LoVo (cell line): Measurements from ENCODE around the gene PTGES.

Experiments
- DNase-seq: peaks from one replicate; pipeline ENCODE4 v3.0.0-alpha.2; 2016; ENCODE audit warnings: low spot score

Gene PTGES

GRCh38 chr9:129745200-129745599 lies 7.6 kb downstream of the PTGES start:
- no peak for DNase-seq

DNA sequence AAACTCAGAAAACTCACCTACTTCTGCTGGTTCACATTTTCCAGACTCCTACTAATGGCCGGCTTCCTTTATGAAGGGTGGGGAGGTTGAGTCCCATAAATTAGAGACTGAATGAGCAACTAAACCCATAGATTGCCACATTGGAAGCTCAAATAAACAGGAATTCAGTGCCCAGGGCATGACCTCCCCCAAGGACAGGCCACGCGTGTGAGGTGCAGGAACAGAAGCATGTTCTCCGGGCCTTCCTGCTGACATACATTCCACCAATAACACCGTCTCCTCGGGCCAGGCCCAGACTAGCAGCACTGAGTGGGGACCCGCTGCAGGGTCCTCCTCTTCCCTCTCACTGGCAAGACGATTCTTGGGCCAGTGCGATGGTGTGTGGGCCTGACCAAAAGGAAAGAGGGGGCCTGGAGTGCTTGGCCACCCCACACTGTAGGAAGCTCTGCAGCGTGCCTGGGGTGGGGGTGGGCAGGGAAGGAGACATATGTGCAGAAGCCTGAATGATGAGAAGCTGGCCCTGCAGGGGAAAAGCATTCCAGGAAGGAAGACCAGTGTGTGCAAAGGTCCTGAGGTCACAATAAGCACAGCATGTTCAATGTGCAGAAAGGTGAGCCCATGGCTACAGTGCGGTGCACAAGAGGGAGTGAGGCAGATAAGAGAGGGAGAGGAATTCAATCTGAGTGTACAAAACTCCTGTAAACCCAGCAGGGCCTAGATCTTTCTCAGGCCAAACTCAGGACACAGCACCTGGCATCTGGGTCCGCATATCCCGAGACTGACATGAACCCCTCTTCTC lies 12.0 kb downstream of the PTGES start:
- DNase-seq, result no peak

DNA sequence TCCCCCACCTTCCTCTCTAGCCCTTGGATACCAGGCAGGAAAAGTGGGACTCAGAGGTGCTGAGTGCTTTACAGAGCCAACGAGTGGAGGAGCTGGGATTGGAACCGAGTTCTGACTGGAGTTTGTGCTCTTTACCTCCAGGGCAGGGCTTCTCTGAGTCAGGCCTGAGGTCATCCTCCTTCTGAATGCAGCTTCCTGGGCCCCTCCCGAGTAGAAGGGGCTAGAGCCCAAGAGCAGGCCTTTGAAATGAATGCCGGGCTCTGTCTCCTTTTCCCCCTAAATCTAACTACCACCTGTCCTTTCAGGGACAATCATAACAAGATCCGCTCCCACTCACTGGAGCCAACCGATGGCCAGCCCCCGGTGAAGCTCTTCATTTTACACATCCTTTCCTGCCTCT lies 12.7 kb downstream of the PTGES start:
- DNase-seq, result no peak

DNA sequence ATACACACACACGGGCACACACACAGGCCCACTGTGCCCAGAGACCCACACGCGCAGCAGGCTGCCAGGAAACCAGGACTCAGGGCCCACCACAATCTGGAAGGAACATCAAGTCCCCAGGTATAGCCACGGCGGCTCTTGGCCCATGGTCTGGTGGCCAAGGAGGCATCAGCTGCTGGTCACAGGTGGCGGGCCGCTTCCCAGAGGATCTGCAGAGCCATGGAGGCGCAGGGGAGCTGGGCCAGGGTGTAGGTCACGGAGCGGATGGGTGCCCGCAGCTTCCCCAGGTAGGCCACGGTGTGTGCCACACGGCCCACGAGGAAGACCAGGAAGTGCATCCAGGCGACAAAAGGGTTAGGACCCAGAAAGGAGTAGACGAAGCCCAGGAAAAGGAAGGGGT lies 13.4 kb downstream of the PTGES start:
- no peak for DNase-seq

- DNase-seq, result peak; percentile 85
Observed at GRCh38 chr9:129737479-129738274, 15.2 kb downstream of the PTGES start.

GRCh38 chr9:129736334-129736733 lies 16.5 kb downstream of the PTGES start:
- DNase-seq, result no peak

DNA sequence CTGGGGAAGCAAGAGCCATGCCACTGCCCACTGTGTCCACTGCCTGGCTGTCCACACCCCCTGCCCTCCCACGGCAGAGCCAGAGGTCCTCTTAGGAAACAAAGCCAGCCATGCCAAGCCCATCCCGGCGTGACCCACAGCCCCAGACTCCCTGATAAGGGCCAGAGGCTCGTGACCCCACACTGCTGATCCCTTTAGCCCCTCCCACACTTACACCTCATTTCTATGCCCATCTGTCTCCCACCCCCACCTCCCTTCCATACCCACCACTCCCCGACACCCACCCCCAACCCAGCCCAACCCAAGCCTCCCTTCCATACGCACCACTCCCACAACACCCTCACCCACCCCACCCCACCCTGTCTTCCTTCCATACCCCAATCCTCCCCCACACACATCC lies 17.3 kb downstream of the PTGES start:
- DNase-seq, result no peak

GRCh38 chr9:129733632-129733953 lies 19.2 kb downstream of the PTGES start:
- no peak for DNase-seq

GRCh38 chr9:129732946-129733631 lies 19.8 kb downstream of the PTGES start:
- no peak for DNase-seq

GRCh38 chr9:129732100-129732499 lies 20.7 kb downstream of the PTGES start:
- no peak for DNase-seq

DNA sequence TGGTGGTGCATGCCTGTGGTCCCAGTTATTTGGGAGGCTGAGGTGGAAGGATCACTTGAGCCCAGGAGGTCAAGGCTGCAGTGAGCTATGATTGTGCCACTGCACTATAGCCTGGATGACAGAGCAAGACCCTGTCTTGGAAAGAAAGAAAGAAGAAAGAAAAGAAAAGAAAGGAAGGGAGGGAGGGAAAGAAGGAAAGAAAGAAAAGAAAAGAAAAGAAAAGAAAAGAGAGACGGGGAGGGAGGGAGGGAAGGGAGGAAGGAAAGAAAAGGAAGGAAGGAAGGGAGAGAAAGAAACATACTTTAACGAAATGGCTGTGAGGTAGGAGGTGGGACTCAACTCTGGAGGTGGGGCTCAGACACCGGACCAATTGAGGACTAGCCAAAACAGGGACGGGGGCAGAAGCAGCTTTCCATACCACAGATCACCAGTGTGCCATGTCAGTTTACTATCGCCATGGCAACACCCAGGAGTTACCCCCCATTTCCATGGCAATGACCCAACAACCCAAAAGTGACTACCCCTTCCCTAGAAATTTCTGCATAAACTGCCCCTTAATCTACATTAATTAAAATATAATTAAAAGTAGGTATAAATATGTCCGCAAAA lies 21.3 kb downstream of the PTGES start:
- DNase-seq, result no peak

- no peak for DNase-seq
Observed at GRCh38 chr9:129728744-129729143, 24.1 kb downstream of the PTGES start.

- DNase-seq, result peak; percentile 51
Observed at GRCh38 chr9:129726322-129727160, 26.3 kb downstream of the PTGES start.

- DNase-seq, result no peak
Observed at GRCh38 chr9:129725795-129726251, 27.0 kb downstream of the PTGES start.

GRCh38 chr9:129724456-129725190 lies 28.2 kb downstream of the PTGES start:
- DNase-seq, result no peak

GRCh38 chr9:129722913-129723312 lies 29.9 kb downstream of the PTGES start:
- no peak for DNase-seq

GRCh38 chr9:129720865-129721545 lies 31.8 kb downstream of the PTGES start:
- no peak for DNase-seq

GRCh38 chr9:129720181-129720864 lies 32.5 kb downstream of the PTGES start:
- DNase-seq, result no peak

DNA sequence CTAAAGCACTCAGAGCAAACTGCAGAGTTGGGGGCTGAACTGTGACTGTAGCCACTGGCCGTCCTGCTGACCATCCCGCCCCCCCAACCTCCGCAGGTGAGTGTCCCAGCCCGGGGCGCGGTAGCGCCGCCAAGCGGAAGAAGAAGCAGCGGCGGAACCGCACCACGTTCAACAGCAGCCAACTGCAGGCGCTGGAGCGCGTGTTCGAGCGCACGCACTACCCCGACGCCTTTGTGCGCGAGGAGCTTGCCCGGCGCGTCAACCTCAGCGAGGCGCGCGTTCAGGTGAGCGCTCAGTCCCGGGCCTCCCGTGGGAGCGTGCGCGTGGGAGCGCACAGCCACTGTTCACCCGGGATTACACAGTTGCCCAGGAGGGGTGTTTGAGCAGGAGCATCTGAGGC lies 33.7 kb downstream of the PTGES start:
- no peak for DNase-seq

DNA sequence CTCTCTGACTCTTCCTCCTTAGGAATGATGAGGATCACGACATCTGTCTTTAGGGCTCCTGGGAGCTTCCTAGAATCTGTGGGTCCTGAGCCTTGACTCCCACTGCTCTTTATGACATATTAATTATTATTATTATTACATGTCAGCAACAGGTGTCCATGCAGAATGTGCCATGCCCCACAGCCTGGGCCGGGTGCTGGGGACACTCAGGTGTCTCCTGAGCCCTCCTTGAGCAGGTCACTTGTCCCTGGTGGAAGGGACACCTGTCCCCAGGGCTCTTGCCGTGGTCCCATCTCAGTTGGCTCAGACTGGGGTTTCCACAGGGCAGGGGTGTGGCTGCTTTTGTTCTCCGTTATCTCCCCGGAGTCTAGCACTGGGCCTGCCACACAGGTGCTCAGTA lies 34.2 kb downstream of the PTGES start:
- DNase-seq, result no peak
